ENCODE data around the gene AP1S1.

The AP1S1 gene

DNA sequence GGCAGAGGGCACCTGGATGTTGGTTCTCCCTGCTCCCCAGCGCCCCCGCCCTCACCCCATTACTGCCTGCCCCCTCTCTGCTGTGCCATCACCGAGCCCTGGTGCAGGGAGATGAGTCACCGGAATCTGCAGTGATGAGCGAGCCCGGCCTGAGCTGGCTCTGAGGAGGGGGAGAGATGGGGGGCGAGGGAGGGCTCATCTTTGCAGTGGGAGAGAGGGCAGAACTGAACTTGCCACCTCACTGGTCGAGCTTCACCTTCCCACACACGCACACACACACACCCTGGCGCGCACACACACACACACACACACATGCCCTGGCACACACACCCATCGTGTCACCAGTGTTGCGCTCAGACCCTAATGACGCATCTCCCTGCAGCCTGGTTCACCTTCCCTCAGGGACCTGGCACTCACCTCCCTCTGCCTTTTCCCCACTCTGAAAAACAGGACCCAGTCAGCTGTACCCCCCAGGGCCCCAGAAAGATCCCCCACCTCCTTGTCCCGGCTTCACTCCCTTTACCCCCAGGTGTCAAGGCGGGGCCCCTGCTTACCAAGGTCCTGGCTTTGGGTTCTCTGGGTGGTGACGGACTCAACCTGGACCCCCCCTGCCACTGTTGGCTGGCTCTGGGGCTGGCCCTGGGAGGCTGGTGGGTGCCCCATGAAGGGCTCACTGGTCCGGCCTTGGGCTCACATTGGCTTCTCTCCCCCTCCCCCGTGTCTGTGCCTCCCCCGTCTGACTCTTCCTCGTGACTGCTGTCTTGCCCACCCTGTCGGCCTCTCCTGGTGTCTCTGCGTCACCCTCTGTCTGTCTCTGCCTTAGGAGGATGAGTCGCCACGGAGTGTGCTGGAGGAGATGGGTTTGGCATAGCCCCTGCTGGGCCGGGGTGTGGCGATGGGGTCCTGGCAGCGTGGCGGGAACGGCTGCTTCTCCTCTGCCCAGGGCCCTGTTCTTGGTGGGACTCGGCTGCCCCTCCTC lies 5.7 kb downstream of the AP1S1 start:
- DNase-seq (ENCODE audit: low spot score) = no peak

DNA sequence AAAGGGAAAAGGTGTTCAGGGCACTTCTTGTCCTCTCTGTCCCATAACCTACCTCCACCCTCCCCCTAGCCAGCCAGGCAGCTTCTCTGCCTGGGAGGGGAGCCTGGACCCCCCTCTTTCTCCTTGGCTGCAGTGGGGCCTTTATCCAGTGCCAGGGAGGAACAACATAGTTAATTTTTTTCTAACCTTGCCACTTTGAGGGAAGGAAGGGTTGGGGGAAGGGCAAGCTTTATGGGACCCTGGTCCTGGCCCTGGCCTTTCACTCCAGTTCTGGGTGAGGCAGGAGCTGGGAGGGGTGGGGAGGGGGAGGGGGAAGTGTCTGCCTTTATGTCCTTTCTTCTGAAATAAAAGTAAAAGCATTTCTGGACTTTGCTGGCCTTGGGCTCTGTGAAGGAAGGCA lies 6.6 kb downstream of the AP1S1 start:
- no peak for DNase-seq (ENCODE audit: low spot score)

DNA sequence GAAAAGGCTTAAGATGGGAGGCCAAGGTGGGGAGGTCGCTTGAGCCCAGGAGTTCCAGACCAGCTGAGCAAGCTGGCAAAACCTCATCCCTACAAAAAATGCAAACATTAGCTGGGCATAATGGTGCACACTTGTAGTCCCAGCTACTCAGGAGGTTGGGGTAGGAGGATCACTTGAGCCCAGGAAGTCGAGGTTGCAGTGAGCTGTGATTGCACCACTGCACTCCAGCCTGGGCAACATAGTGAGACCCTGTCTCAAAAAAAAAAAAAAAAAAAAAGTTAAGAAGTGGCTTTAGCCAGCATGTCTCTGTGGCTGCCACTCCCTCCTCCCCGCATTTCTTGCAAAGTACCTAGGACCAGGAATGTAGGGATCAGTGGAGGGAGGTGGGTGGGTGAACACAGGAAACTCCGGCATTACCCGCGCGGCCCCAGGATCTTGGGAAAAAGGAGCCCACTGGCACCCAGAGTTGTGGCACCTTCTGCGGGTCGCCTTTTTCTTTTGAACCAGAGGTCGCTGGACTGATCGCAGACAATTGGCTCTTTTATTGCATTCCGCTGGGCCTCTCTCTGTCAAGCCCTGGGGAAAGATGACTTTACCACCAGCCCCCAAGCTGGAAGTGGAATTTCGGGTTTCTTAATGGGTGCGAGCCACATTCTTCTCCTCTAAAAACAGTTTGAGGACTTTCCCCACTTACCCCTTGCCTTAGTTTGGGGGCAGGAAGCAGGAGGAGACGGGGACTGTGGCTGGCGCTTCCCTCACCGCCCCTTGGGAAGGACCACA lies 7.6 kb downstream of the AP1S1 start:
- DNase-seq (ENCODE audit: low spot score) = no peak

DNA sequence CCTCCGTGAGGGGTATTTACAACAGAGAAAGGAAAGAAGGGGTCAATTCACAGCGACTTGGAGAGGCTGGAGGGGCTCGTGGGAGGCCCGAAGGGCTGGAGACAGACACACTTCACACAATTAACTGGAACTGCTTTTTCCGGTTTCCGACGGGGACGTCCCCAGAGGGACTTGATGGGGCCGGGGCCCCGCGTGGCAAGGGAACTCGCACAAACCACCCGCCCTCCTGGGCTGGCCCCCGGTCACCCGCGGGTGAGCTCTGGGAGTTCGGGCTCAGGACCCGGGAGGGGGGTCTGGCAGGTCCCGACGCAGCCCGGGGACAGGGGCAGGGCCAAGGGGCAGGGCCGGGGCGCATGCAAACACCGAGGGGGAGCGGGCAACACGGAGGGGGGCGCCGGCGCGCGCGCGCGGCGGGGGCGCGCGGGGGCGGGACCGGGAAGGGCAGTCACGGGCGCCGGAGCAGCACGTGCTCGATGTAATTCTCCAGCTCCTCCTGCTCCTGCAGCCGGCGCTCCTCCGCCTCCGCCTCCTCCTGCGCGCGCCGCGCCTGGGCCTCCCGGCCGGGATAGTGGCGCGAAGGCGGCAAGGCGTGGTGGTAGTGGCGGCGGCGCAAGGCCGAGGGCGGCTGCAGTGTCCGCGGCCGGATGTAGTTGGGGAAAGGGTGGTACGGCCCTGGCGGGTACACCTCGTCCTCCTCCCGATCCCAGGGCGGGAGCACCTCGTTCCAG lies 8.4 kb downstream of the AP1S1 start:
- DNase-seq (ENCODE audit: low spot score) = peak; percentile 80

DNA sequence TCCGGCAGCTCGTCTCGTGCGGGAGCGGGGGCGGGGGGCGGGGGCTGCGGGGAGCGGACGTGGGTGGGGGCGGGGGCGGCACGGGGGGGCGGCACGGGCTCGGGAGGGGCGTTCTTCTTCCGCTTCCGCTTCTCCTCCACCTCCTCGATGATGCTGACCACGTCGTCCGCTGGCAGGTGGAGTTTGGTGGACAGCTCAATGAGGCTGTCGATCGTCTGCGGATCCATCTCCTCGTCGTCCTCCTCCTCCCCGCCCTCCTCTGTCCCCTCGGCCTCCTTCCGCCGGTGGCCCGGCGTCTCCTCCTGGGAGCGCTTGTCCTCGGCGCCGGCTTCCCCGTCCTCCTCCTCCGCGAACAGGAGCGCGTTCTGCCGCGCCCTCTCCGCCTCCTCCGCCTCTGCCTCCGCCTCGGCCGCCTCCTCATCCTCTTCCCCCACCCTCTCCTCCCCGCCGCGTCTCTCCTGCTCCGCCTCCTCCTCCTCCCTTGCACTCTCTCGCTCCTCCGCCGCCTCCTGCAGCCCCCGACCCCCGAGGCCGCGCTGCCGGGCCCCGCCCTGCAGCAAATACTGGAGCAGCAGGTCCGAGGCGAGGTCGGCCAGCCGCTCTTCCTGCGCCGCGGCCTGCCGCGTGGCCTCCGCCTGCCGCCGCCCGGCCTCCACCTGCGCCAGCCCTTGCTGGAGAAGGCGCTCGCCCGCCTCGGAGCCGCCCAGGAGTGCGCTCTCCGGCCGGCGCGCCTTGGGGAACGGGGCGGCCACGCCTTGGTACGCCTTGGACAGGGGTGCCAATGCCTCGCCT lies 9.2 kb downstream of the AP1S1 start:
- peak; percentile 59 for DNase-seq (ENCODE audit: low spot score)

DNA sequence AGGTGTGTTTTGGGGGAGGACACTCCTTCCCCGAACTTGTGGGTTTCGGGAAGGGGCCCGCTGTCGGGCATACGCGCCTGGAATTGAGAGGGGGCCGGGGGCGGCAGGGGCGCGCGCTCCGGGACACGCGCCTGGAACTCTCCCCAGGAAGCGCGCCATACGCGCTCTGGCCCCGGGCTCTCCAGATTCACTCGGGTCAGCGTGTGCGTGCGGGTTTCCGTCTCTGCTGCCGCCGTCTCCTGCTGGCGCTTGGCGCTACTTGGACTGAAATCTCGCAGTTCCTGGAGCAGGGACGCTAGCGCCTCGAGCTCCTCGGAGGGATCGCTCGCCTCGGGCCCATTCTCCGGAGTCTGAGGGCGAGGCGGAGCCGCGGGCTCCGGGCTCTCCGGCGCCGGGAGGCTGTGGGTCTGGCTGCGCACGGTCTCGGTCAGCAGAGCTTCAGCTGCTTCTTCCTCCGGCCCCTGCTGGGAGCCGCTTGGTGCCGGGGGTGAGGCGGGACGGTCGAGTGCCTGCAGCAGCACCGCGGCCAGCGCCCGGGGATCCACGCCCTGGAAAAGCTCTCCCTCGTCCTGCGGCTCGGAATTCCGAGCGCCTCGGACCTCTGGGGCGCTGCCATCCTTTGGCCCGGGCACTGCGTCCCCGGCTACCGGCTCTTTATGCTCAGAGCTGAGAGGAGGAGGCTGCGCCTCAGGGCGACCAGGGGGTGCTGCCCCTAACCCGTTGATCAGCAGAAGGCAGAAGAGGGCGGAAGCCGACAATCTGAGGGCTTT lies 10.0 kb downstream of the AP1S1 start:
- no peak for DNase-seq (ENCODE audit: low spot score)

DNA sequence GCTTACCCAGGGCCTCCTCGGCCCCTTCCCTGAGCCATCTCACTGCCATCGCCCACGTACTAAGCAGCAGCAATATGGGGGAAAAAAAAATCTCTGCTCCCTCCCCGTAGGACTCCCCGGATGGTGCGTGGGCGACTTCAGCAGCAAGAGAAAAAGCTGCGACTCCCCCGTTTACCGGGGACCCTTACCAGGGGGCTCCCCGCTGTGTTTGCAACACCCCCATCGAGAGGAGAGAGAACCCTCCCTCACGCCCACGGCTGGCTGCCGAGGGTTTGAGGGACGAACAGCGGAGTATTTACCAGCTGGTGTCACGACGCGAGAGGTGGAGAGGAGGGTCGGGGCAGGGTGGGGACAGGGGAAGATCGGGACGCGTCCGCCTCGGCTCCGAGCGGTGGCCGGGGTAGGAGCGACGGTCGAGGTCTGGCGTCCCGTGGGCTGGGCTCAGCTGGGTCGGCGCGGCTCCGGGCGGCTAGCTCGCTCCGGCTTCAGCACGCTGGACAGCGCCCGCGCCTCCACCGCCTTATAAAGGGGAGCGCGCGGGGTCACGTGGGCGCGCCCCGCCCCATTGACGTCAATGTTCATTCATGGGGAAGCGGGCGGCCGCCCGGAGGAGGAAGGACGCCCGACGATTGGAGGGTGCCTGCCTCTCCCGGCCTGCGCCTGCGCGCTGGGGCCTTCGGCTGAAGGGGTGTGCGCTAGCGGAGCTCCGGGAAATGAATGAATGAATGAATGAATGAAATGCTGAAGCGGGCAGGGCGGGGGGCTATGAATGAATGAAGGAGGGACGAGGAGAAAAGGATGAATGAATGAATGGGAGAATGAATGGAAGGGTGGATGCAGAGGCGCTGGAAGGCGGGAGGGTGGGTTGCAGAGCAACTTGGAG lies 11.0 kb downstream of the AP1S1 start, which contains the start of gene VGF:
VGF (minus strand) TSS at position 495 of the 883 bp plus-strand sequence. CDS start 726 bp downstream, outside the sequence.
- DNase-seq (ENCODE audit: low spot score) = peak; percentile 87

DNA sequence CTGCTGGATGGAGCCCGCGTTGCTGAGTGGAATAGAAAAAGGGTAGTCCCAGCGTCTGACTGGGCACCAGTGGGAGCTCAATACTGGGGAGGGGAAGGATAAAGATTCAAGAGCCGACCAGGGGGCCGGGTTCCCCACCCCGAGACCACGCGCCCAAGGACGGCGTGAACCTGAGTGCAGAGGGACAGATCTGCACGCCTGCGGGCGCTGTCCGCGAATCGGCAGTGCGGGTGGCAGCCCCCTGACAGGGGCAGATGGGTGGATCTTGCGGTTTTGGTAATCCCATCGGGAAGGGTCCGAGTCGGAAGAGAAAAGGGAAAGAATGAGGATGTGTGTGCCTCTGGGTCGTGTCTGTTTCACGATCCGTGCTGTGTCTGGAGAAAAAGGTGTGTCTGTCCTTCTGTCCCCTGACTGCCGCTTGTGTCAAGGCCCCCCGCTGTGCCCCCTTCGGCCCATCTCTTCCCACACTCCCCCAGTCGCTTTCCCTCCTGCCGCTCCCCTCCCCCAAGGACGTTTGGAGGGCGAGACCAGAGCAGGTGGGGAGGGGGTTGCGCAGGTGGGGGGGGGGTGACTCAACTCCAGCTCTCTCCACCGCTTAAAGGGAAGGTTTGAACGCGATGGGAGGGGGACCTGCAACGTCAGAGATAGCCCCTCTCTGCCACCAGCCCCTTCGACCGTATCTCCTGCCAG lies 11.8 kb downstream of the AP1S1 start:
- DNase-seq (ENCODE audit: low spot score) = no peak

DNA sequence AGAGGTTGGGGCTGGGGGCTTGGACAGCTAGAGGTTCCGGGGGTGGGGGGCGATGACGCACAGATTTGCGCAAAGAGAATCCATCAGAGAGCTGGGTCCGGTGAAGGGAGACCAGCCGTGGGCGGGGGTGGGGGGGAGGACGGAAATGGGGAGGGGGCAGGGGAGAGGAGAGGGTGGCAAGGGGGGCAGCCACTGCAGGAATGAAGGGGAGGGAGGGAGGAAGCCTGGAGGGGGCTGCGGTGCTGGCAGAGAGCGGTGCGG lies 12.3 kb downstream of the AP1S1 start:
- no peak for DNase-seq (ENCODE audit: low spot score)

DNA sequence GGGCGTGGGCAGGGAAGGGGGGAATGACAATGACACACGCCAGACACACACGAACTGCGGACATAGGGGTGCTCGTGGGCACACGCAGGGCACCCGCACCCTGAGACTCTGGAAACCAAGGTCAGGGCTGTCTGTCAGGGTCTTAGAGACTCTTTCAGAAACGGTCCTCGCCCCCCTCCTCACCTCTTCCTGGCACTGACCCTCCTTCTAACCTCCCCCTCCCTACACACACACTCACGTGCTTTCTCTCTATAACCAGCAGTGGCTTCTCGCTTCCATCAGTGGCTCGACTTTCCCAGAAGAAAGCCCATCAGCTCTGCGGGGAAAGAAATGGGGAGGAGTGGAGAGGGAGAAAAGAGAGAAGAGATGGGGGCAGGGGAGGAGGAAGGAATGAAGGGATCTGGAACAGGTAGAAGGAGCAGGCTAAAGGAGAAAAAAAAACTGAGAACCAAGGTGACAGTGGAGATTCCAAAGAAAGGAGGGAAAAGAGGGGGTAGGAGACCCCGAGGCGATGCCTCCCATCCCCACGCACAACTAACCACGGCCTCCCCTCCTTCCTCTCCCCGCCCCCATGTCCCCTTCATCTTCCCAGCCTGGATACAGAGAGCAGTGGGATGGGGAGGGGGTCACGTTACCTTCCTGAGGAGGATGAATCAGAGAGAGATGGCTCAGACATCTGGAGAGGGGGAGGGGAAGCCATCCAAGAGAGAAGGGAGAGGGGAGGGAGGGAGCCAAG lies 12.8 kb downstream of the AP1S1 start:
- DNase-seq (ENCODE audit: low spot score) = no peak

DNA sequence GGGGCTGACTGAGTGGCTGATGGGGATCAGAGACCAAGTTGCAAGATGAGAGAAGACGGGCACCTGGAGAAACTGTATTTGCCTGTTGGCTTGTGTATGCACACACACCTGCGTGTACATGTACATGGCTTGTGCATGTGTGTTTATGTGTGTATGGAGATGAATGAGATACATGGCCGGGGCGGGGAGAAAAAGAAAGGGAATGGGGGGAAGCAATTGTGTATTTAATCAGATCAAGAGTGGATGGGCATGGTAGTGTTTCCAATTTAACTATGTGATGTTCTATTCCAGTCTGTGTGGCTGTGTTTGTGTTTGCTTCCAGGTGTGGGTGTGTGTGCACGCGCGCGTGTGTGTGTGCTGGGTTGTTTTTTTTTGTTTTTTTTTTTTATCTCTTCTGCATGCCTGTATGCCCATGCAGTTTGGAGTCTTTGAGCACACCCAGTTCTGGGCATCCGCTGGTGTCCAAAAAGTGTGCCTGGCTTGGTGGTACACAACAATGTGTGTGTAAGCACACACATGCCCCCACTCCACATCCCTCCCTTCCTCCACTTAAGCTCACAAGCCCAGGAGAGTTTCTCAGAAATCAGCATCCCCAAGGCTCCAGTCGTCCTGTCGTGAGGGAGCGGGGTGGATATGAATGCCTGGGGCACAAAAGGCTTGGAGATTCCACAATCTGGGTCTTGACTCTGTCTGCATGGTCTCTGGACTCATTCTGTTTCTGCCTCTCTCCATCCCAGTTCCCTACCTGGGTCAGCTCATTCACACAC lies 13.6 kb downstream of the AP1S1 start:
- DNase-seq (ENCODE audit: low spot score) = no peak

DNA sequence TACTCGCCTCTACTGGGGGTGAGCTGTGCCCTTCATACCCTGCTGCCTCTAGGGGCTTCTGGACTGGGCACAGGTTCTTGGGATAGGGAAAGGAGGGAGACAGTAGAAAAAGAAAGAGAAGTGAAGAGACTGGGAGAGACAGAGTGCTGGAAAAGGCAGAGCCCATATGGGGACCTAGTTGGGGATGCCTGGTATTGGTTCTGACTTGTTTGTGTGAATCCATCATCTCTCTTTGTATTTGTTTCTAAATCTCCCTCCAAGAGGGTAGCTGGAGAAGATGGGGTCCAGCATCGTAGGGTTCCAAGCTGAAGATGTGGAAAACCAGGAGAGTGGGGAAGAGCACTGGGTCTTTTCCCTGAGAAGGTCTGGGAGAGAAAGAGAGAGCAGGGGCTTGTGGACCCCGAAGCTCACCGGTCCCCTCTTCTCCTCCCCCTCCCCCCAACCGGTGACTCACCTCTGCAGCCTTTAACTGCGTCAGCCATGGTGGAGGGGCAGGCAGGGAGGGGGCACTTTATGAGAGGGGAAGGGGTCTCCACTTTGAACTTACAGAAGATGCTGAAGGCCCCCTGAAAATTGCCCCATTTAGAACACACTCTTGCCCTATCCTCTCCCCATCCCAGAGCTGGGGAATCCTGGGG lies 14.3 kb downstream of the AP1S1 start:
- DNase-seq (ENCODE audit: low spot score) = no peak

DNA sequence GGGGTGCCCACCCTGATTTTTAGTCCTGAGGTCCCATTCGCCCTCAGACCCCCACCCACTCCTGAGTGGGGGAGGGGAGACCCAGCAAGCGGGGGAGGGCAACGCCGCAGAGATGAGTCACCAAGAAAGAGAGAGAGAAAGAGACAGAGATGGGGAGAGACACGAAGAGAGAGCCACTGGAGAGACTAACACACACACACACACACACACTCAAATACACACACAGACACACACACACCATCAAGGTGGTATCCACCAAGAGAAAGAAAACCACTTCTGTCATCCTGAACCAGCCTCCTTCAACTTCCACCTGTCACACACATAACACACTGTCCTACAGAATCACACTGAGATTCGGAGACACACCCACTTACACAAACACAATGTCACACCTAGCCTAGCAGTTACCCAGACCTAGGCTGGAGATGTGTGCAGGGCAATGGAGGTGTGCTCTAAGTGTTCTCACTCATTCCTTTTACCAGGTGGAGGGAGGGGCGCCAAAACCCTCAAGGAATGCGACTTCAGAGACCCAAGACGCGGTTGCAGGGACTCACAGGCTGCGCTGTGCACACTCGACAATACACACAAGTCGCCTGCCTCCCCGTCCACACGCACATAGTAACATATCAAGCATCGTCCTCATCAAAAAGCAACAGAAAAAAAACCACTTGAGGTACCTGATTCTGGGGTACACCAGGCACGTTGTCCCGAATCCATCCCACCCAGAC lies 15.0 kb downstream of the AP1S1 start:
- DNase-seq (ENCODE audit: low spot score) = no peak

DNA sequence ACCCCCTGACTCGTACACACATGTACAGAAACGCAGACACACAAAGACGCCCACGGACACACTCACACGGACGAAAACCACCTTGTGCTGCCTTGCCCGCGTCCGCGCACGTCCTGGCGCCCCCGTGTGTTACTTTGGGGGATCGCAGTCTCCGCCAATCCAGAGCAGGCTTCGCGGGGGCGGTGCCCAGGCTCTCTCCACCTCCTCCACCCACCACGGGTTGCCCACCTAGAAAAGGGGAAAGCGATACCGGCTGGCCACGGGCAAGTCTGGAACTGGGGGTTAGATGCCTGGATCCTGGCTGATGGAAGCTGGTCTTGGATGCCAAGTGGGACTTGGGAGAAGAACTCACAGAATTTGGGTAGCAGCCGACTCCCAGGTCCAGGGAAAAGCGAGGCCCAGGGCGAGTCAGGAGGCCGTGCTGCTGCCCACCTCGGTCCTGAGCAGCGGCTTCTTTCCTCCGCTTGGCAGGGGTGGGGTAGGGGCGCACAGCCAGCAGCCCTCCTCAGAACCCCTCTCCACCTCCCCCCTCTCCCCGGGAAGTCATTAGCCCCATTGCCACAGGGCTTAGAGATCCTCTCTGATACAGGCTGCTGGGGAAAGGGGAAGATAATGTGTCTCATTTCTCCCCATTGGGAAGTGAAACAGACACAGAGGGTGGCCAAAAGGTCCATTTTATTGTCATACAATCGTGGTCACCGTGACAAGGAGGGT lies 15.7 kb downstream of the AP1S1 start:
- DNase-seq (ENCODE audit: low spot score) = peak; percentile 86

DNA sequence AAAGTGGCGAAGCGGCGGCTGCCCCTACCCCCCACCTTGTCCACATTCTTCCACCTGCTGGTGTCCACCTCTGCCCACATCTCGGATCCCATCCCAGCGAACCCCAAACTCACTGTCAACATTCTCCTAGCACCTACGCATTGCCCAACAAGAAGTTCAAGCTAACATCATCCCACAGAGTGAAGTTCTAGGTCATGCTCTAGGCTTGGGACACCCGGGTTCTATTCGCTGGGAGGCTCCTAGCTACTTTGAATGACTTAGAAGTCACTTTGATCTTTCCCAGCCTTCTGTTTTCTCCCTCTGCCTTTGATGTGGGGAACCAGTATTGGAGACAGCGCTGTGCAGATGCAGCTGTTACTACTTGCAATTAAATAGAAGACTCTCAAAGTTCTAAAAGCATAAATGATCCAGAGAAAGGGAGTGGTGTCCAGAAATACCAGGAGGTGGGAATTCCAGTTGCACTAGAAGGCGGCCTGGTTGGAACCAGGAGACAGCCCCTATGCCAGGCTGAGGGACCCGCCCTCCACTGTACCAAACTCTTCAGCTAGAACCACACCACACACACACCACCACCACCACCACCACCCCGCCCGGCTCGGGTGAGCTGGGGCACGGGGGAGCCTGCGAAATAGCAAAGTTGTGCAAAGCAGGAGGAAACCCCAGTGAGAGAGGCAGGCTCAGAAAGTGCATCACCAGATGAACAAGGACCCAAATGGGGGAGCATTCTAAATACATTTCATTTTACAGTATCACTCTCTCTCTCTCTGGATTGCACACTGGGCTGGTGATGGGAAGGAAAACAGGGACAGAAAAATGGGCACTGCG lies 16.6 kb downstream of the AP1S1 start:
- no peak for DNase-seq (ENCODE audit: low spot score)

Data from D341Med (cell line).